ENCODE results near the gene PHLDB1.

DNA sequence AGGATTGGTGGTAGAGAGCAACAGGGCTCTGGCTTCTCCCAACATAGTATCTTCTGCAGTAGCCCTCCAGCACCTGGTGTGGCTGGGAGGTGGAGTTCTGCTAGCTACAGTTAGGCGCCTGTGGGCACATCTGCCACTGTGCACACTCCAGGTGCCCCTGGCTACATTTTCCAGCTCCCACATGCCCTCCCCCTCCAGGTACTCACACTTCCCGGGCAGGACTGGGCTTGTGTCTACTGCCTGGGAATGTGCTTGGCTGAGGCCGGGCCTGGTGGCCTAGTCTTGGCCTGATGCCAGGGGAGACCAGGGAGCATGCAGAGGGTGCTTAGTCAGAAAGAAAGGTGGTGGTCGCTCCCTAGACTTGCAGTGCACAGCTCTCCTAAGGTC is 15.8 kb downstream of the PHLDB1 start:
- TF ChIP-seq, protein P1, sequence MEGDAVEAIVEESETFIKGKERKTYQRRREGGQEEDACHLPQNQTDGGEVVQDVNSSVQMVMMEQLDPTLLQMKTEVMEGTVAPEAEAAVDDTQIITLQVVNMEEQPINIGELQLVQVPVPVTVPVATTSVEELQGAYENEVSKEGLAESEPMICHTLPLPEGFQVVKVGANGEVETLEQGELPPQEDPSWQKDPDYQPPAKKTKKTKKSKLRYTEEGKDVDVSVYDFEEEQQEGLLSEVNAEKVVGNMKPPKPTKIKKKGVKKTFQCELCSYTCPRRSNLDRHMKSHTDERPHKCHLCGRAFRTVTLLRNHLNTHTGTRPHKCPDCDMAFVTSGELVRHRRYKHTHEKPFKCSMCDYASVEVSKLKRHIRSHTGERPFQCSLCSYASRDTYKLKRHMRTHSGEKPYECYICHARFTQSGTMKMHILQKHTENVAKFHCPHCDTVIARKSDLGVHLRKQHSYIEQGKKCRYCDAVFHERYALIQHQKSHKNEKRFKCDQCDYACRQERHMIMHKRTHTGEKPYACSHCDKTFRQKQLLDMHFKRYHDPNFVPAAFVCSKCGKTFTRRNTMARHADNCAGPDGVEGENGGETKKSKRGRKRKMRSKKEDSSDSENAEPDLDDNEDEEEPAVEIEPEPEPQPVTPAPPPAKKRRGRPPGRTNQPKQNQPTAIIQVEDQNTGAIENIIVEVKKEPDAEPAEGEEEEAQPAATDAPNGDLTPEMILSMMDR (IDR thresholded peaks at IDR 0.05), result no peak
- no peak for TF ChIP-seq POLR2A (IDR thresholded peaks at IDR 0.05)

All from esophagus squamous epithelium (tissue), 4 donors.